CD4-positive, alpha-beta T cell treated with Interleukin-6 for 4 hours (primary cell): Measurements from ENCODE around the gene RALGDS.

Source experiments
- DNase-seq: peaks from one replicate; pipeline ENCODE4 v3.0.0-alpha.2; 2020; ENCODE audit warnings: mixed read lengths

RALGDS gene

DNA sequence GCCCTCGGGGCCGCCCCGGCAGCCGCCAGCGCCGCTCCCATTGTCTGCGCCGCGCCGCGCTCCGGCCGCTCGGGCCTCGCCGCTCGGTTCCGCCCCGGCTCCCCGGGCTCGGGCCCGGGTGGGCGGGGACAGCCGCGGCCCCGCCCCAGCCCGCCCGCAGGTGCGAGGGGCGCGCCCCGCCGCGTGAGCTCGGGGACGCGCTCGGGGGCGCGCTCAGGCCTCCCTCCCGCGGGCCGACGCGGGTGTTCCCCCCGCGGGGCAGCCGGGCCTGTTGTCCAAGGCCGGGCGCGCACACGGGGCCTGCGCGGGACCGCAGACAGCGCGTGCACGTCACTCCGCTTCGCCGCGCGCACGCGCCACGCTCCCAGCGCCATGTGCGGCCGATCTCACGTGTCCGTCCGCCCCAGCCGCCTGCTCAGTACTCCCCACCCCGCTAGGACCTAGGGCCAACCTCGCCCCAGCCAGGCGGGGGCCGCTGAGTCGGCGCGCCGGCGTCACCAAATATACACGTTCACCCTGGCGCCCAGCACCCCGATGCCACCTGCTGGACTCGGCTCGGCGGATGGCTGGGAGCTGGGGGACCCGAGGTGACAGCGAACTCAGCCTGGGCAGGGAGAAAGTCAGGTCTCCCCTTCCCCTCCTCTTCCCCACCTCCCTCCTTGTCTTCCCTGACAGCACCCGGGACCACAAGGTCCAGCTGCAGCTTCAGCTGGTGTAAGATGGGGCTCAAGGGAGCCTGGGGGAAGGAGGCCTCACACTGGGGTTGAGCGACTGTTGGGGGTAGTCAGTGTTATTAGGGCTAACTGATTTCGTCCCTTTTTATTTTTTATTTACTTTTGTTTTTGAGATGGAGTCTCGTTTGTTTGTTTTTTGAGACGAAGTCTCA, 28.3 kb upstream of the RALGDS start:
- DNase-seq: peak; percentile 86

DNA sequence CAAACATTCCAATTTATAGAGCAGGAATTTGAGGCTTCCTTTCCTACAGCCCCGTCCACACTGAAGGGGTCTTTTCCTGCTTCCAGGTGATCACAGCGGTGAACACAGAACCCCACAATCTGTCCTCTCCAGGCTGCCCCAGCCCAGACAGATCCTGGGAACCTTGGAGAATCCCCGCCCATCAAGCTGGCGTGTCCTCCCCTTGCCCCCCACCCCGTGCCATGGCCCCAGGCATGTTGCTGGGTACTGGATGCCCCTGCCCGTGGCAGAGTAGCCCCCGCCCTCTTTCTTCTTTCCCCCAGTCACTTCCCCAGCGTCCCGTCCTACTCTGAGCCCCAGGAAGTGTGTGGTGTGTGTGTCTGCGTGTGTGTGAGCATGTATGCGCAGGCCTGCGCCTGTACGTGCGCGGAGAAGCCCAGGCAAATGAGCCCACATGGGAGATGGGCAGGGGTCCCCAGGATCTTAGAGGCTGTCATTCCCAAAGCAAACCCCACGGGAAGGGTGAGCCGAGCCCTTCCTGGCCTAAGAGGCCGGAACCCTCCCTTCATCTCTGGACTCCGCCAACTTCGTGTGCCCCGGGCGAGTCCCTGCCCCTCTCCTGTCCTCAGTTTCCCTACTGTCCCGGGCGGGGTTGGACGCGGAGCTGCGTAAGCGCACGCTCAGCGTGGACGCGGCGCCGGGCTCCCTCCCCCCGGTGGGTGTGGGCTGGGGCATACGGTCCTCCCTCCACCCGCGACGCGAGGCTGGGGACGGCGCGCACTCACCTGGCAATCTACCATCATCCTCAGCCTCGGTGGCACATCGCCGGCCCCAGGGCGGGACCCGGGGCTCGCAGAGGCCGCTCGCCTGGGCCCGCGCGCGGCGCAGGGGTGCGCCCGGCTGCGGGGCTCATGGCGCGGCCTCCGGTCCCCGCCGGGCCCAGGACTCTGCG, 27.4 kb upstream of the RALGDS start:
- peak; percentile 72 for DNase-seq

DNA sequence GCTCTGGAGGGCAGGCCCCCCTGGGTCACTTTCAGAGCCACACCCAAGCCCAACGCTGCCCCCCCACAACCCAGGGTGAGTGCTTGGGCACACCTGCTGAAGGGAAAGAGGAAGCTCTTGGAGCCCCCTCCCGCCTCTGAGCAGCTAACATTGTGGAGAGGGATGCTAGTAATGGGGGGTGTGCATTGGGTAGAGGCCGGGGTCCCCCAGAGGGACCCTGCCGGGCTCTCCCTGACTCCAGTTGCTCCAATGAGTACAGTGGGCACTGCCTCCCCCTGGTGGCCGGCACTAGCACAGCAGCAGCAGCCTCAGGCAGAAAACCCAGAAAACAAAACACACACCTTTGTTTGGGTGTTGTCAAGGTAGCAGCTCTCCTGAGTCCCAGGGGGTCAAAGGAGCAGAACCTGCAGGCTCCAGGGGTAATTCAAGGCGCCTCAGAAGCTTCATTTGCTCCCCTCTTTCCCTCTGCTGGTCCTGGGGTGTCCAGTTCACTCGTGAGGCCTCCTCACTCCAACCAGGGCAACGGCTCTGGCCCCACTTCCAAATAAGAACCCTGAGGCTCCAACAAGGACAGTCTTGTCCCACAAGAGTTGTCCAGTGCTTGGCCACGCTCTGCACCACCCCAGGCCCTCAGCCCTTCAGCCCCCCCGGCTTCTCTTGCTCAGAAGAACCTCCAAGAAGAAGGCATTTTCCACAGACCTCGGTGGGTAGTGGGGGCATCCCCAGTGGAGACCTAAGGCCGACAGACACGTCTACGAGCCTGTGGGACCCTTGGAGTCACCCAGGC, 26.6 kb upstream of the RALGDS start:
- peak; percentile 87 for DNase-seq

- no peak for DNase-seq
These were observed 25.8 kb upstream of the RALGDS start for GRCh38 chr9:133146746-133147411.

GRCh38 chr9:133144904-133145851, 24.1 kb upstream of the RALGDS start:
- no peak for DNase-seq

GRCh38 chr9:133144142-133144903, 23.3 kb upstream of the RALGDS start:
- peak; percentile 97 for DNase-seq

- no peak for DNase-seq
These were observed 22.6 kb upstream of the RALGDS start for GRCh38 chr9:133143639-133144141.

DNA sequence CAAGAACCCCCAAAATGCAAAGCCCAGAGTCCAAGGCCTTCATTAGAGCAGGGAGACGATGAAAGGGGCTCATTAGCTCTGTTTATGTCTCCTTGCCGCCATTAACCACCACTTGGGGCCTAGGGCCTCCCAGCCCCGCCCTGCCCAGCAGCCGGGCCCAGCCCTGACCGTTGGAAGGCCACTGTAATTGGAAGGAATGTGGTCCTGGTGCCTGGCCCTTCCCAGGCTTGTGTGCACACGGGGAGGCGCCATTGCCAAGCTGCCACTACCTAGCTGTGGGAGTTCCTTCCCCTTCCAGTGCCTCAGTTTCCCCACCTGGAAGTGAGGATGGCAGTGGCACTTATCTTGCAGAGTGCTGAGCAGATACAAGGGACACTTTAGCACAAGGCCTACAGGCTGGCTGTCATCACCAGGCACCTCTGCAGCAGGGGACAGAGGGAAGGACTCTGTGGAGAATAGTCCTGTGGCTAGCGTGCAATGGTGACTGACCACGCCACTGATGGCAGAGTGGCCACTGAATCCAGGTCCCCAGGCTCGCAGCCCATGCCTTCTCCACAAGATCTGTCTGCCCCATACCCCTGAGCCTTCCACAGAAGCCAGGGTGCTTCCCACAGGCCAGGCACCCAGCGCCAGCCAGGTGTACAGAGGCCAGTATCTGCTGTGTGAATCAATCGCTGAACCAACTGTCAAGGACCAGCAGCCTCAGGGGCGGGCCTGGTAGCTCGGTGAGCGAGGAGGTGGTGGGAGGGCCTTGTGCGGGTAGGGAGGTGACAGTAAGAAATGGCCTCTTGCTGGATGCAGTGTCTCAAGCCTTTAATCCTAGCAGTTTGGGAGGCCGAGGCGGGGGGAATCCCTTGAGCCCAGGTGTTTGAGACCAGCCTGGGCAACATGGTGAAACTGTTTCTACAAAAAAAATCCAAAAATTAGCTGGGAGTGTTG, 21.9 kb upstream of the RALGDS start:
- peak; percentile 49 for DNase-seq

DNA sequence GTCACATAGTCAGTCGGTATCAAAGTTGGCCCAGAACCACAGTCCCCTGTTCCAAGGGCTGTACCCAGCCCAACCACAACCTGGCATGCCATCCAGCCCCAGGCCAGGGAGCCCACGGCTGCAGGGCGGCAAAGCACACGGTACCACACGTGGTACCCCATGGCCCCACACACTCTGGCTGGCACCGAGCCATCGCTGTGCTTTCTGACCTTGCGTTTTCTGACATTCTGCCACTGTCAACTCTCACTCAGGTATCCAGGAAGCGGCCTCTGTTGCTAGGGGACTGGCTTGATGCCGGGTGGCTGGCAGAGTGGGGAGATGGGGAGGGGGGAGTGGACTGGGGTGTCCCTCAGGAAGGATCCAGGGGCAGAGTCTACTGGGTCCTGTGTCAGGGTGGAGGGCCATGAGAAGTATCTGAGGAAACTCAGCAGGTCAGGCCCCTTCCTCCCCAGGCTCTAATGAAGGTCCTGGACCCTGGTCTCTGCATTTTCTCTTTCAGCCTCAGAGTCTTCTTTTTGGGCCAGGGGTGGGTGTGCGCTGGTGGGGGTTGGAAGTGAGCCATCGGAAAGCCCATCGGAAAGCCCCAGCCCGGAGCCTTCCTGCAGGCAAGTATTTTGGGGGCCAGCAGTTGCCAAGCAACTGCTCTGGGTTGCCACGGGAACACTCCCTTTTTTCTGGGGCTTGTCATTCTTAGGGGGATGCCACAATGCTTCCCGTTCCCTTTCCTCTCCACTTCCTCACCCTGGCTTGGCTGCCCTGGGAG, 21.0 kb upstream of the RALGDS start:
- peak; percentile 89 for DNase-seq

GRCh38 chr9:133140606-133141005, 19.6 kb upstream of the RALGDS start:
- DNase-seq: no peak

GRCh38 chr9:133140174-133140505, 19.1 kb upstream of the RALGDS start:
- DNase-seq: no peak

DNA sequence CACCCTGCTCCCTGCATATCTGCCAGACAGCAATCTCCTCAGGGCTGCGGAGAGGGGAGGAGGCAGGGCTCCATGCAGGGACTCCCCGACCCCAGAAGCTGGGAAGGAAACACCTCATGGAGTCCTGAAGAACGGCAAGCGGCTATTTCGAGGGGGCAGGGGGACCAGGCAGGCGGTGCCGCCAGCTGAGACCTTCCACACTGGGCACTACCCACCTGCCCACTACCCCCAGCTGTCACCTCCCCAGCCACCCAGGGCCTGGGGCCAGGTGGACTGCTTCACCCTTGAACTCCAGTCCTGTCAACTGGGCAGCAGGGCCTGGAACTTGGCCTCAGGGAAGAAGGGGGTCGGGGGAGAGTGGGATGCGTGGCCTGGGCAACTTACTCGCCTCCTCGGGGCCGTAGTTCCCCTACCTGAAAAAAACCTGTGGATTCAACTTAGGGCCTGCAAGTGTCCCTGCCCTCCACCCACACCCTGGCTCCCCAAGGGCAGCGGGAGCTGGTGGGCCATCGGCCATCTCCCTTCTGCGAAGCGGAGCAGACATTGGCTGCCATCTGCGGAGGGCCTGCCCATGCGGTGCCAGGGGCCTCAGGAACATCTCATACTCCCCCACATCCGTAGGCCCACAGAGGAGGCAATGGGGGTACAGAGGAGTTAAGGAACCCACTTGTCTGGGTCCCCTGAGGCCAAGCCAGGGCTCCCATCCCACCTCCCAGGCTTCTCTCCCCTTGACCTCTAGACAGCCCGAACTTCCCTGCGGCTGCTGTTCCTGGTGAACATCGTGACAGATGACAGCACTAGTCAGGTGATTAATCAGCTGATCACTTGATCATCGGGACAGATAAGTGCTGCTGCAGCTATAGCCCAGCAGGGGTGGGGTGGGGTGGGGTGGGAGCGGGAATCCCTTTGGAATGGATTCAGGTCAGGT, 18.5 kb upstream of the RALGDS start:
- DNase-seq: no peak

DNA sequence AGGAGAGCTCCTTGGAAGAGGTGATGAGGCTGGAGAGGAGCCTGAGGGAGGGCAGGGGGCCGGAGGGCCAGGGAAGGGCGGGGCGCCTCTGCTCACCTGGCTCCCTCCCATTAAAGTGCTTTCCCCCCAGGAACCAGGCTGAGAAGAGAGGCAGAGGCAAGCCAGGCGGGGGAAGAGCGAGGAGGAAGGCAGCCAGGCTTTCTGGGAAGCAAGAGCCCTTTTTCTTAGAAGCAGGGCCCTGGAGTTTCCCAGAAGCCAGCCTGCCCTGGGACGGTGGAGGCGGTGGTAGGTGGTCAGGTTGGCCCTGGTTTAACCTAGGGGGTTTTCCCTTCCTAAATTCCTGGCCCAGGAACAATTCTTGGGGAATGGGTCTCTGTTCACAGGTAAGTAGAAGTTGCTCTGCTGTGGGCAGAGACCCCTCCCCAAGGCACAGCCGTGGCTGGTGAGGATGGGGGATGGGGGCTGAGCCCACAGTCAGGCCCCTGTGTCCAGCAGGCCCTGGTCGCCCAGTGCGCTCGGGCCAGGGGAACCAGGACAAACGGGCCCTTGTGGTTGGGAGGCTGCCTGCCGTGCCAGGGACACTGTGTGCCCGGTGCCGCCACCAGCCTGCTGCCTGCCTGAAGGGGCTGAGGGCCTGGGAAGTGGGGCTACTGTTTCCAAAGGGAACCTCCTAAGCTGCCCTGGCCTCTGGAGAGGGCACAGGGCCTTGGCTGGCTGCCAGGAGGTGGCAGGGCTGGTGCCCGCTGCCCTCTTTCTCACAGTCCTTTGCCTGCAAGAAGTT, 16.6 kb upstream of the RALGDS start:
- DNase-seq: no peak

GRCh38 chr9:133135146-133135745, 14.2 kb upstream of the RALGDS start:
- peak; percentile 78 for DNase-seq

- no peak for DNase-seq
These were observed 13.5 kb upstream of the RALGDS start for GRCh38 chr9:133134388-133135145.
